ENCODE data around the gene BRSK2. TPM values are rescaled to one million over a fixed set of nuclear protein-coding genes. Genes with fewer than 3 reads are reported as not detected.

BRSK2 gene
- total RNA-seq, 1 donor from 2014 or later = 4.0 TPM

DNA sequence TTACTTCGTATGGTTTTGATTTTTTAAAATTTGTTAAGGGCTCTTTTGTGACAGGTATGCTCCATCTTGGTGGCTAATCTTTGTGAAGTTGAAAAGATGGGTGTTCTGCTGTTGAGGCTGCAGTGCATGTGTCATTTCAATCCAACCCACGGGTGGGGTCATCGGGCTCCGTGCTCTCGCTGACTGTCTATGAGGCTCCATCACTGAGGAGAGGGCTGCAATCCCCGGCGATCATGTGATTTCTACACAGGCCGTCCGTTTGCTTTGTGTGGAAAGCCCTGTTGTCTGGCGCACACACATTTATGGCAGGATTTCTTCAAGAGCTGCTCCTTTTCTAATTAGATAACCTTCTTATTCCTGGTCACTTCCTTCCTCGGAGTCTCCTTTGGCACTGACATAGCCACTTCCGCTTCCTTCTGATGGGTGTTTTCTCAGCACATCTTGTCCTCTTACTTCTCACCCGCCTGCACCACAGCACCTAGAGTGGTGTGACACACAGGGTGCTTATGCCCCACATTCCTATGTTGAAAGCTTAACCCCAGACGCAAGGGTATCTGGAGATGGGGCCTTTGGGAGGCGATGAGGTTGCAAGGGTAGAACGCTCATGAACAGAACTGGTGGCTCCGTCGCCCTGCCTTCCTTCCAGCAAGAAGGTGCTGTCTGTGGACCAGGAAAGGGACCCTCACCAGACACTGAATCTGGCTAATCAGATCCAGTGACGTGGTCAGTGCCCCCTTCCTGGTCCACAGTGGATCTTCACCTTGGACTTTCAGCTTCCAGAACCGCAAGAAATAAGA, 87.4 kb downstream of the BRSK2 start:
- Mint-ChIP-seq H3K27me3 (ENCODE audit: unreplicated experiment) (no peaks in the 10 kb centered on the region), H3K27ac (ENCODE audit: unreplicated experiment) (no peak overlapping the region), H3K36me3 (ENCODE audit: low read depth, unreplicated experiment) (peaks cover 12% of the 10 kb centered on the region), H3K4me1 (ENCODE audit: unreplicated experiment) (no peaks in the 10 kb centered on the region), H3K9me3 (ENCODE audit: unreplicated experiment) (no peaks in the 10 kb centered on the region), H3K4me3 (ENCODE audit: unreplicated experiment) (no peak overlapping the region)
- no peak for DNase-seq (ENCODE audit: low spot score)
- TF ChIP-seq, protein P1, sequence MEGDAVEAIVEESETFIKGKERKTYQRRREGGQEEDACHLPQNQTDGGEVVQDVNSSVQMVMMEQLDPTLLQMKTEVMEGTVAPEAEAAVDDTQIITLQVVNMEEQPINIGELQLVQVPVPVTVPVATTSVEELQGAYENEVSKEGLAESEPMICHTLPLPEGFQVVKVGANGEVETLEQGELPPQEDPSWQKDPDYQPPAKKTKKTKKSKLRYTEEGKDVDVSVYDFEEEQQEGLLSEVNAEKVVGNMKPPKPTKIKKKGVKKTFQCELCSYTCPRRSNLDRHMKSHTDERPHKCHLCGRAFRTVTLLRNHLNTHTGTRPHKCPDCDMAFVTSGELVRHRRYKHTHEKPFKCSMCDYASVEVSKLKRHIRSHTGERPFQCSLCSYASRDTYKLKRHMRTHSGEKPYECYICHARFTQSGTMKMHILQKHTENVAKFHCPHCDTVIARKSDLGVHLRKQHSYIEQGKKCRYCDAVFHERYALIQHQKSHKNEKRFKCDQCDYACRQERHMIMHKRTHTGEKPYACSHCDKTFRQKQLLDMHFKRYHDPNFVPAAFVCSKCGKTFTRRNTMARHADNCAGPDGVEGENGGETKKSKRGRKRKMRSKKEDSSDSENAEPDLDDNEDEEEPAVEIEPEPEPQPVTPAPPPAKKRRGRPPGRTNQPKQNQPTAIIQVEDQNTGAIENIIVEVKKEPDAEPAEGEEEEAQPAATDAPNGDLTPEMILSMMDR (IDR thresholded peaks at IDR 0.05; ENCODE audit: unreplicated experiment) = no peak

DNA sequence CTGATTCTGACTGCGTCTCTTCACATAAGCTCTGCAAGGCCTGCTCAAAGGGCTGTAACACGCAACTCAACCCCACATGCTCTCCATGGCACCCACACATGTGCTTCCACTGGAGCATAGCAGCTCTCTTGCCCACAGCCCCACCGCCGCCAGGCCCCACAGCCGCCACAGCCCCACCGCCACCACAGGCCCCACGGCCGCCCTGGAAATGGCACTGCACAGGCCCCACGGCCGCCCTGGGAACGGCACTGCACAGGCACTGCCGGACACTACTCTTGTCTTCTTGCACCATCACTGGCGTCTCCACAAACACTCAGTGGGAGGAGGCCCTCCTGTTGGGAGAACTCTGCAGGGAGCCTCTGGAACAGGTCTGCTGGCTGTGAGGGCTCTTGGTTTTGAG, 88.3 kb downstream of the BRSK2 start:
- TF ChIP-seq, protein P1 (IDR thresholded peaks at IDR 0.05; ENCODE audit: unreplicated experiment) = no peak
- DNase-seq (ENCODE audit: low spot score) = no peak
- no peaks in the 10 kb centered on the region for H3K9me3 Mint-ChIP-seq (ENCODE audit: unreplicated experiment)
- no peak overlapping the region for H3K27ac Mint-ChIP-seq (ENCODE audit: unreplicated experiment)
- H3K4me3 Mint-ChIP-seq (ENCODE audit: unreplicated experiment) = no peak overlapping the region
- peaks cover 12% of the 10 kb centered on the region for H3K36me3 Mint-ChIP-seq (ENCODE audit: low read depth, unreplicated experiment)
- H3K4me1 Mint-ChIP-seq (ENCODE audit: unreplicated experiment) = no peaks in the 10 kb centered on the region
- no peaks in the 10 kb centered on the region for H3K27me3 Mint-ChIP-seq (ENCODE audit: unreplicated experiment)

DNA sequence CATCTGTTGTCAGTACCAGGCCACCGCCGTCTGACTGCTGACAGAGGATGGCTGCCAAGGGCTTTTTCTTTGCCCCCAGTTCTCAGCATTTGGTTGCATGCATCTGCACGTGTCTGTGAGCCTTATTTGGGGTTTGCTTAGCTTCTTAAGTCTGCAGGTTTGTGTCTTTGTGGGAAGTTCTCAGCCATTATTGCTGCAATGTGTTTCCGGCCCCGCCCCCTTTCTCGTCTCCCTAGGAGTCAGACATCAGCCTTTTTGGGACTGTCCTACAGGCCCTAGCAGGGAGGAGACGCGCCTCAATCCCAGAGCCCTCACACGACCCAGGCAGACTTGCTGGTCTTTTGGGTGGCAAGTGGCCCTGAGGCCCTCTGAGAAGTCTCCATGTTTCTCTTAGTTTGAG, 88.8 kb downstream of the BRSK2 start:
- Mint-ChIP-seq H3K27me3 (ENCODE audit: unreplicated experiment) (peaks cover 1% of the 10 kb centered on the region), H3K4me1 (ENCODE audit: unreplicated experiment) (no peaks in the 10 kb centered on the region), H3K27ac (ENCODE audit: unreplicated experiment) (no peak overlapping the region), H3K9me3 (ENCODE audit: unreplicated experiment) (no peaks in the 10 kb centered on the region), H3K36me3 (ENCODE audit: low read depth, unreplicated experiment) (peaks cover 12% of the 10 kb centered on the region), H3K4me3 (ENCODE audit: unreplicated experiment) (no peak overlapping the region)
- no peak for DNase-seq (ENCODE audit: low spot score)
- TF ChIP-seq, protein P1 (IDR thresholded peaks at IDR 0.05; ENCODE audit: unreplicated experiment) = no peak

DNA sequence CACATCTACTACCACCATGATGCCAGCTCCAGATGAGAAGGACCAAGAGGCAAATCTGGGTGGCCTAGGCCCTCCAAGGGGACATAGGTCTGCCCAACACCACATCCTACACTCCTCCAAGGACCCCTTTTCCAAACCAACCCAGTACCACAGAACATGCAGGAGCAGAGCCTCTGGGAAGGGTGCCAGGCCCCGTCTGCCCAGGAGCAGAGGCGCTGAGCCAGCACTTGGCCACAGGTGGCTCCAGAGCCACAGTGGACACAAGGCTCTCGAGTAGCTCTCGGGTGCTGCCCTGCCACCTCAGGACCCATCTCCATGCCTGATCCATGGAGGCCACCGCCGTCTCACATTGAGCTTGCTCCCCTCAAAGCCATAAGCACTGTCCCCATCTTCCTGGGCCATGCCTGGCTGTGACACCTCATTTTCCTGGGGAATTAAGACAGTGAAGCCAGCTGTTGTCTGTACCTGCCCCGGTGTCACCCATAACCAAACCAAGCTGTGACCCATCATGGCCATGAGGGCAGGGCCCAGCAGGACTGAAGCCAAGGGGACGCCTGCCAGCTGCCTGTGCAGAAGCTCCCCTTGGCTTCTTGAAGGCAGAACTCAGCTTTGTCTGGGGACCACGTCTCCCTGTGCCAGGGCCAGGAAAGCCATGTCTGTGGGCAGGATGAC, 89.4 kb downstream of the BRSK2 start:
- Mint-ChIP-seq H3K27ac (ENCODE audit: unreplicated experiment) (no peak overlapping the region), H3K27me3 (ENCODE audit: unreplicated experiment) (peaks cover 1% of the 10 kb centered on the region), H3K9me3 (ENCODE audit: unreplicated experiment) (no peaks in the 10 kb centered on the region), H3K4me1 (ENCODE audit: unreplicated experiment) (no peaks in the 10 kb centered on the region), H3K4me3 (ENCODE audit: unreplicated experiment) (peak overlapping the region; percentile 29), H3K36me3 (ENCODE audit: low read depth, unreplicated experiment) (peaks cover 12% of the 10 kb centered on the region)
- no peak for DNase-seq (ENCODE audit: low spot score)
- TF ChIP-seq, protein P1 (IDR thresholded peaks at IDR 0.05; ENCODE audit: unreplicated experiment) = no peak

DNA sequence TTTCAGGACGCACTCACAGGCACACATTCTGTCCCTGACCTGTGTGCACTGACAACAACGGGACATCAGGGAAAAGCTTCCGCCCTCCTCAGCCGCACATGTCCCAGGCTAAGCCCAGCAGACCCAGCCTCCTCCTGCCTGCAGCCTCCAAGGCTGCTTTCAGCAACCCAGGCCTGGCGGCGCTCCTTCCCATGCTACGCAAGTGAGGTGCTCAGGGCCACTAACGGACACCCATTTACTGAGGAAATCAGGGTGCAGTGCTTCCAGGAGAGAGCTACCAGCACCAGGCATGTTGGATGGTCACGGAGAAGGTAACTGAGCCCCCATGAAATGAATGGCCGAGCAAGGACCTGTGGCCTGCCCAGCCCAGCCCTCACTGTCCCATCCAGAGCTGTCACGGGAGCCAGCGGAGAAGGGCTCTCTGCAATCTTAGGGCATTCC, 90.0 kb downstream of the BRSK2 start:
- TF ChIP-seq, protein P1 (IDR thresholded peaks at IDR 0.05; ENCODE audit: unreplicated experiment) = no peak
- no peak overlapping the region for H3K27ac Mint-ChIP-seq (ENCODE audit: unreplicated experiment)
- H3K9me3 Mint-ChIP-seq (ENCODE audit: unreplicated experiment) = no peaks in the 10 kb centered on the region
- H3K27me3 Mint-ChIP-seq (ENCODE audit: unreplicated experiment) = peaks cover 1% of the 10 kb centered on the region
- H3K4me1 Mint-ChIP-seq (ENCODE audit: unreplicated experiment) = no peaks in the 10 kb centered on the region
- DNase-seq (ENCODE audit: low spot score) = no peak
- no peak overlapping the region for H3K4me3 Mint-ChIP-seq (ENCODE audit: unreplicated experiment)
- peaks cover 10% of the 10 kb centered on the region for H3K36me3 Mint-ChIP-seq (ENCODE audit: low read depth, unreplicated experiment)
